HG03439 (cell line): ENCODE measurements around the gene CBLC.

Experiments used
- ATAC-seq: cut with Tn5 transposase; IDR thresholded peaks from one replicate; pipeline ENCODE4 v1.9.1; 2021; ENCODE audit warnings: mild to moderate bottlenecking, moderate library complexity; ENCODE audit not compliant: unreplicated experiment

Gene CBLC

DNA sequence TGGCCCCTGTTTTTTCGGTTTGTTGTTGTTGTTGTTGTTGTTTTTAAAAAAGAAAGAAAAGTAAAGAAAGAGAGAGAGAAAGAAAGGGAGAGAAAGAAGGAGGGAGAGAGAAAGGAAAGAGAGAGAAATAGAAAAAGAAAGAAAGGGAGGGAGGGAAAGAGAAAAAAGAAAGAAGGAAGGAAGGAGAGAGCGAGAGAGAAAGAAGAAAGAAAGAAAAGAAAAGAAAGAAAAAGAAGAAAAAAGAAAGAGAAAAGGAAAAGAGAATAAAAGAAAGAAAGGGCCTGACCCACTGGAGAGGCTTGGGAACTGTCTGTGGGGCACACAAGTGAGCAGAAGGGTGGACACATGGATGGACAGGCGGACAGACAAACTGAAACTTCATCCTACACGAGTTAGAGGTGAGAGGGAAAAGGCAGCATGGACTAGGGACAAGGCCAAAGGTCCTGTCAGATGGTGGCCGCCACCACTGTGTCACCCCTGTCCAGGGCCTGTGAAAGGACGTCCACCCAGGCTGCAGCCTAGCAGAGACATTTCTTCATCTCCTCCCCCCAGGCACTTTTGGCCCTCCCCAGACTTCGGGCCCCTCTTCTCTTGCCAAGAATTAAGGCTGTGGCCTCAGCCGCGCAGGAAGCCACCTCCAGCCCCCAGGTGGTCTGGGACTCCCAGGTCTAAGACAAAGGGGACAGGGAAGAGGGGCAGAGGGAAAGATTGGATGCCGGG, 22.1 kb downstream of the CBLC start:
- ATAC-seq: no peak

DNA sequence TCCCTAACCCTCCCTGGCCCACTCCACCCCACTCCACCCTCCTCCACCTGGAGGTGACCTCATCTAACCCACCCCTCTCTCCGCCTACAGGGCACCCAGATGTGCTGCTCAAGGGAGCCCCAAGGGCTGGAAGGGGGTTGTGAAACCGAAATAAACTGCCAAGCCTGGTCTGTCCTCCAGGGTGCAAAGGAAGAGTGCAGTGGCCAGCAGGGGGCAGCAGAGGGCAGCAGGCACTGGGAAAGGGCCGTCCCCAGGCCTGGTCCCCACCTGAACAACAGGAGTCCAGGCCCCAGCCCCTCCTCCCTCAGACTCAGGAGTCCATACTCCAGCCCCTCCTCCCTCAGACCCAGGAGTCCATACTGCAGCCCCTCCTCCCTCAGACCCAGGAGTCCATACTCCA, 22.8 kb downstream of the CBLC start:
- no peak for ATAC-seq

DNA sequence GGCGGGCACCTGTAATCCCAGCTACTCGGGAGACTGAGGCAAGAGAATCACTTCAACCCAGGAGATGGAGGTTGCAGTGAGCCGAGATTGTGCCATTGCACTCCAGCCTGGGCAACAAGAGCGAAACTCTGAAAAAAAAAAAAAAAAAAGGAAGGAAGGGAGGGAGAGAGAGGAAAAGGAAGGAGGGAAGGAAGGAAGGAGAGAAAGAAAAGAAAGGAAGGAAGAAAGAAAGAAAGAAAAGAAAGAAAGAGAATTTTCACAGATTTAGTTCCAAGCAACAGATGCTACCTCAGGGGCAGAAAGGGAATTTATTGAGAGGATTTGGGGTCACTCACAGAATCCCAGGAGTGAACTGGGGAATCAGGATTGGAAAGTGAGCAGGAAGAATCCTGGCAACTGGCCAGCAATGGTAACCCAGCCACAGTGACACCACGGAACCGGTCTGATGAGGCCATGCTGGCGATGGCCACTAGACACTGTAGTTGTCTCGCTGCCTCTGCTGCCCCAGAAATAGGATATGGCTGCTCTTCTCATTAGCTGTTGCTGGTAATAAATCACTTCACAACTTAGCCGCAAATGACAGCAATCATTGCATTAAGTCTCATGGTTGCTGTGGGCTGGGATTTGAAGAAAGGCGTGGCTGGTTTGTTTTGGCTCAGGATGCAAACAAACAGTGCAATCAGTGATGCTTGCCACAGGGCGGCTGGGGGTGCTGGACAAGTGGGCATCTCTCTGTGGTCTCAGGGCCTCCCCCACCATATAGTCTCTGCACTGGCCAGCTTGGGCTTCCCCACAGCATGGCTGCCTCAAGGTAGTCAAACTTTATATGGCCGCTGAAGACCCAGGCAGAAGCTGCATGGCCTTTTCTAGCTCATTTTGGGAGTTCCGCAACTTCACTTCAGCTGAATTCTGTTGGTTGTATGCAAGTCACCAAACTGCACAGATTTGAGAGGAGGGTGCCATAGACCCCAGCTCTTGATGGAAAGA, 26.0 kb downstream of the CBLC start:
- no peak for ATAC-seq

DNA sequence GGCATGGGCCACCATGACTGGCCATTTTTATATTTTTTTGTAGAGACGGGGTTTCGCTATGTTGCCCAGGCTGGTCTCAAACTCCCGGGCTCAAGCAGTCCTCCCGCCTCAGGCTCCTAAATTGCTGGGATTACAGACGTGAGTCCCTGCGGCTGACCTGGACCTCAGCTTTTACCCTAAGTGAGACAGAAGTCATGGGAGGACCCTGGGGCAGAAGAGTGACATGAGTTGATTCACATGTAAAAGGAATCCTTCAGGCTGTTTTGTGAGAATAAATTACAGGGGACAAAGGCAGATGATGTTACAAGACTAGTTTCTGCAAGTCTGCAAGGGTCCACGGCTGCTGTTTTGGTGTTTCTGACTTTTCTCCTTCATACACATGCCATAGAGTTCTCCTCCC, 28.6 kb downstream of the CBLC start:
- no peak for ATAC-seq

DNA sequence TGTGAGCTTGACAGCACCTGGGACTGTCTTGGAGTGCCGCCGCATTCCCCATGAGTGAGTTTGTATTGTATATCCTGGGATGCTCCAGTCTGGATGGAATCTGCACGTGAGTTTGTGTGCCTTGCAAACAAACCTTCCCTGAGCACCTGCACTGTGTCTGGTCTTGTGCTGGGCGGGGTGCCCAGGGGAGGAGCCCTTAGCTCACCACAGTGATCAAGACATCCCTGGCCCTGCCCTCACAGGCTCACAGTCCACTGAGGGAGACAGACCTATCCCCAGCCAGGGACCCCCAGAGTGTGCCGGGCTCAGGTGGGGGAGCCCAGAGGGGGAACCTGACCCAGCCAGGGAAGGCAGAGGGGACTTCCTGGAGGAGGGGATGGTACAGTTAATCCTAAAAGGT, 29.5 kb downstream of the CBLC start:
- no peak for ATAC-seq

DNA sequence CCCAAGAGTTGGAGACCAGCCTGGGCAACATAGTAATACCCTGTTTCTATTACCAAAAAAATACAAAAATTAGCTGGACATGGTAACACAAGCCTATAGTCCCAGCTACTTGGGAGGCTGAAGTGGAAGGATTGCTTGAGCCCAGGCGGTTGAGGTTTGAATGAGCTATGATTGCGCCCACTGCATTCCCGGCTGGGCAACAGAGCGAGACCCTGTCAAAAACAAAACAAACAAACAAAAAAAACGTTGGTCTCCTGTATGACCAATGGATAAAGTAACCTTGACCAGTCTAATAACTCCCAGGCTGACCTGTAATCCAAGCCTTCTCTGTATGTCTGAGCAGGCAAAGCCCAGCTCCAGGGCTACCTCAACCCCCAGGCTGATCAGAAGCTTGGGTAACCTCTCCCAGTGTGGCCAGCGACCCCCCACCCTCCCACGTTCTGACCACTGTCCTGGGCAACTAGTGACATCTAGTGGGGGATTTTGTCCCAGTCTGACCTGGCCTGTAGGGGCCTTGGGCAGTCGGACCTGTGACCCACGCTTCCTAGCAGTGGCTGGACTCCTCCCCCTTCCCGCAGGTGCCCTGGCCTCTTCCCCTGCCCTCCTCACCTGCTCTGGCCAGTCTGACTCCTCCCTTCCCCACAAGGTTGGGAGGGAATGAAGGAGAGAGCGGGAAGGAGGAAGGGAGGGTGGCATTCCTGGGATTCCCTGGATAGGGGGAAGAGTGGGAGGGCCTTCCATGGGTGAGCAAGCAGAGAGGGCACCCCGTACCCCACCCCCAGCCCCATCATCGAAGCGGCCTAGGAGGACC, 30.2 kb downstream of the CBLC start:
- no peak for ATAC-seq

DNA sequence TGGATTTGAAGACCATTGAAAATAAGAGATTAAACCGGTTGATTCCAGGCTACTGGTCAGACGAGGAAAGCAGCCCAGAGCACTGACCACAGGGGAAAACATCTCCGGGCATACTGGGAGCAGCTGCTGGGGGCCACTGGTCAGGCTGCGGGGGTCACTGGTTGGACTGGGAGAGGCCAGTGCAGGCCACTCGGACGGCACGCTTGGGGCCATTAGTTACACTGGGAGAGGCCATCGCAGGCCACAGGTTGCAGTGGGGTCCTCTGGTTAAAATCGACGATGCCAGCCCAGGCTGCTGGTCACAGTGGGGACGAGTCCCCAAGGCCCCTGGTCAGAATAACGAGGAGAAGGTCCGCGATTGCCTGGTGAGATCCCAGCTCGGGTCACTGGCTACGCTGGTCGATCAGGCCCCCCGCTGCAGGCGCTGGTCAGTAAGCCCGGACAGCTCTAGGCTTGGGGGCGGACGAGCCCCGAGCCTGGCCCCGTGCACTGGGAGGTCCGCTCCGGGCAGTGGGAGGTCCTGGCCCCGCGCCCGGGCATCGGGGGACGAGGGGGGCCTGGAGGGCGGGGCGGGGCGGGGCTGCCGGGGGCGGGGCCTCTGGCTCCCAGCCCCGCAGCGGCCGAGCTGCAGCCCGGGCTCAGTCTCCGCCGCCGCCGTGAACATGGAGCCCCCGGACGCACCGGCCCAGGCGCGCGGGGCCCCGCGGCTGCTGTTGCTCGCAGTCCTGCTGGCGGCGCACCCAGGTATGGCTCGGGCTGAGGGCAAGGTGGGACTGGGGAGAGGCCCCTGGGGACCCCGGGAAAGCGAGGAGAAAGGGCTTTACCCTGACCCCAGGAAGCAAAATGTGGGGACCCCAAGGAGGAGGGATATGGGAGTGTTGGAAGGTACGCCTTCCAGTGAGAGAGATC, 31.0 kb downstream of the CBLC start, which contains the start of gene BCAM:
TSS of gene BCAM (plus strand) at position 641 of the 909 bp plus-strand sequence. CDS start at position 663, 22 bp downstream.
- ATAC-seq: no peak

DNA sequence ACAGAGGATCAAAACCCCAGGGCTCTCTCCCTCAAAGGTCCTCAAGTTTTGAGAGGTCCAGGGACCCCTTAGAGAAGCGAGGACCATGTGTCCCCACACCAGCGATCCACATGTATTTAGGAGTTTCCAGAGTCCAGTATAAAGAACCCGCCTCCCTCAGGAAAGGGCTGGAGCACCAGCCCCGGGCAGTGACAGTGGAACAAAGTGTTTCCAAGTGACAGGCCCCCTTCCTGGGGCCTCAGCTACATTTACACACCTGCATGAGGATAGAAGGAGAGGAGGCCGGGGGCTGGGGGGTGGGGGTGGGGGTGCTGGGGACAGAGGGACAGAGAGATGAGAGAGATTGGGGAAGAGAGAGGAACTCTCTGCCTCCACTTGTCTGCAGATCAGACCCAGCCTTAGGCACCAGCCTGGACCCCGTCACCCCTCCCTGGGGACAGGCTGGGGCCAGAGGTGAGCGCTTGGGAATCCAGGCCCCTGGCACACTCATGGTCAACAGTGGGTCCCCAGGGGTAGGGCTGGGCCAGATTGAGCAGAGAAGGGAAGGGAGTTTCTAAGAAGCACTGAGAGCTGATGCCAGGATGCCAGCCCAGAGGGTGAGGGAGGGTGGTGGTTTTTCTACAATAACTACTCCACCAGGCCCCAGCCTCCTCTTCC, 32.0 kb downstream of the CBLC start:
- ATAC-seq: no peak

DNA sequence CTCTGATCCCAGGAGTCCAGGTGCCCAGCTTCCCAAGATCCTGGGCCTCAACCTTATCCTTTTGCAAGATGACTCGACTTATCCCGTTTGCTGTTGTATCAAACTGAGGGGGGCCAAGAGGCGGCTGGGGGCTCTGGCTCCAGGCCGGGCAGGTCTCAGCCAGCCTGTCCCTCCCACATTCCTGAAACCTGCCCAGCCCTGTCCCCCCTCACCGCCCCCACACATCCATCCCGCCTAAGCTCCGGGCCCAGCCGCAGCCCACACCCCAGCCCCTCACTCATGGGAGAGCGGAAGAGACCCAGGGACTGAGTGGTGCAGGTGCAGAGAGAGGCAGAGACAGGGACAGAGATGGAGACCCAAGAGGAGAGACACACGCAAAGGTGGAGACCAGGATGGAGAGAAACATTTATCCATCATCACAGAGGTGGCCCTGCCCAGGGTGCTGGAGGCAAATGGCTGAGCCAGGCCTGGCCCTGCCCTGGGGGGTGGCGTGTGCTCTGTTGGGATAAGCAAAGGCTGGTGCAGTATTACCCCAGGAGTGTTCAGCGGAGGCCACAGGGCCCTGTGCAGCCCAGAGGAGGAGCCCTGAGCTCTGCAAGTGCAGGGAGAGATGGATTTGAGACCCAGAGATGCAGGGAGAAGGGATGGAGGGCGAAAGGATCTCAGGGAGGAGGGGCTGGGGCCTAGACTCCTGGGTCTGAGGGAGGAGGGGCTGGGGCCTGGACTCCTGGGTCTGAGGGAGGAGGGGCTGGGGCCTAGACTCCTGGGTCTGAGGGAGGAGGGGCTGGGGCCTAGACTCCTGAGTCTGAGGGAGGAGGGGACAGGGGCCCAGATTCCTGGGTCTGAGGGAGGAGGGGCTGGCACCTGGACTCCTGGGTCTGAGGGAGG, 32.8 kb downstream of the CBLC start:
- ATAC-seq: no peak

DNA sequence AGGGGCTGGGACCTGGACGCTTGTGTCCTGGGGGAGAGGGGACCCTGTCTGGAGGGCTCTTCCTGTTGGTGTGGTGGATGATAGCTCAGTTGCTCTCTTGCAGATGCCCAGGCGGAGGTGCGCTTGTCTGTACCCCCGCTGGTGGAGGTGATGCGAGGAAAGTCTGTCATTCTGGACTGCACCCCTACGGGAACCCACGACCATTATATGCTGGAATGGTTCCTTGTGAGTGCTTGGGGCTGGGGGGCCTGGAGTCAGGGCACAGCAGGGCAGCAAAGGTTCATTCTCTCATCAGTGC, 33.4 kb downstream of the CBLC start:
- no peak for ATAC-seq

DNA sequence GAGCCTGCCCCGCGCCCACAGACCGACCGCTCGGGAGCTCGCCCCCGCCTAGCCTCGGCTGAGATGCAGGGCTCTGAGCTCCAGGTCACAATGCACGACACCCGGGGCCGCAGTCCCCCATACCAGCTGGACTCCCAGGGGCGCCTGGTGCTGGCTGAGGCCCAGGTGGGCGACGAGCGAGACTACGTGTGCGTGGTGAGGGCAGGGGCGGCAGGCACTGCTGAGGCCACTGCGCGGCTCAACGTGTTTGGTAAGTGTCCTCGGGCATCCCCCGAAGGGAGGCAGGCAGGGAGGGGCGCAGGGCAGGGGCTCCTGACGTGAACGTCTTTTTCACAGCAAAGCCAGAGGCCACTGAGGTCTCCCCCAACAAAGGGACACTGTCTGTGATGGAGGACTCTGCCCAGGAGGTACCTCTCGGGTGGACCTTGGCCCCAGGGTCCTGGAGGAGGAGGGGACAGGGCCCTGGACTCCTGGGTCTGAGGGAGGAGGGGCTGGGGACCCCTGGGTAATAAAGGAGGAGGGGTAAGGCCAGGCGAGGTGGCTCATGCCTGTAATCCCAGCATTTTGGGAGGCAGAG, 34.5 kb downstream of the CBLC start:
- ATAC-seq: no peak

DNA sequence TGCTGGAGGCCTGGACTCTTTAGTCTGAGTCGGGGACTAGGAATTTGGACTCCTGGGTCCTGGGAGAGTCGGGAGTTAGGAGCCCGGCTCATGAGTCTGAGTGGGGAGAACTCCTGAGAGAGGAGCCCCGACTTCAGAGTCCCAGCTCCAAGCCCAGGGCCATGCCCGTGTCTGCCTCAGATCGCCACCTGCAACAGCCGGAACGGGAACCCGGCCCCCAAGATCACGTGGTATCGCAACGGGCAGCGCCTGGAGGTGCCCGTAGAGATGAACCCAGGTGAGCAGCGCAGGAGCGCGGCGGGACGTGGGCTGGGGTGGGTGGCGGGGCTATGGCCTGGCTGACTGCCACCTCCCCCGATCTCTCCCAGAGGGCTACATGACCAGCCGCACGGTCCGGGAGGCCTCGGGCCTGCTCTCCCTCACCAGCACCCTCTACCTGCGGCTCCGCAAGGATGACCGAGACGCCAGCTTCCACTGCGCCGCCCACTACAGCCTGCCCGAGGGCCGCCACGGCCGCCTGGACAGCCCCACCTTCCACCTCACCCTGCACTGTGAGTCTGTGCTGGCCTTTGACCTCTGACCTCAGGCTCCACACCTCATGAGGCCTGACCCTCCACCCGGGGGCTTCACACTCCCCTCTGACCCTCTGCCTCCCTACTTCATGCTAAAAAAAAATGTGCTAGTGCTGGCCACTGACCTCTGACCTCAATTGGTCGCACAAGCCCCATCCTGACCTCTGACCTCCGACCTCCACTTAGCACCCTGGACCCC, 35.6 kb downstream of the CBLC start:
- ATAC-seq: no peak

DNA sequence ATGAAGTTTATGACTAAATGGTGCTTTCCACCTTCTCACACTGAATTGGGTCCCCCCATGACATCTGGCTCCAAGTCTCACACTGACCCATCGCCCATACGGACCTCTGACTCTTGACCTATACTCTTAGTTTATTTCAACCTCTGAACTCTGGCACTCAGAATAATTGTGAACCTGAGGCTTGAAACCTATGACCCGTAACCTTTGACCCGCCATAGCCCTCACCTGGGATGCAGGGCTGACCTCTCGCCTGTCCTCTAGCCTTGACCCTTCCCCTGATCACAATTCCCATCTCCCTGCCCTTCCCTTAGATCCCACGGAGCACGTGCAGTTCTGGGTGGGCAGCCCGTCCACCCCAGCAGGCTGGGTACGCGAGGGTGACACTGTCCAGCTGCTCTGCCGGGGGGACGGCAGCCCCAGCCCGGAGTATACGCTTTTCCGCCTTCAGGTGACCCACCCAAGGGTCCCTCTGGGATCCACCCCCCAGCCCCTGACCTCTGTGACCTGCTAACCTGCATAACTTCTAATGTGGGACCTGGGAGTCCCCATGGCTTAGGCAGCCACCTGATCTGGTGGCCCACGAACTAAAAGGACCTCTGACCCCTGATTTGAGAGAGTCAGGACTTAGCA, 36.3 kb downstream of the CBLC start:
- no peak for ATAC-seq

DNA sequence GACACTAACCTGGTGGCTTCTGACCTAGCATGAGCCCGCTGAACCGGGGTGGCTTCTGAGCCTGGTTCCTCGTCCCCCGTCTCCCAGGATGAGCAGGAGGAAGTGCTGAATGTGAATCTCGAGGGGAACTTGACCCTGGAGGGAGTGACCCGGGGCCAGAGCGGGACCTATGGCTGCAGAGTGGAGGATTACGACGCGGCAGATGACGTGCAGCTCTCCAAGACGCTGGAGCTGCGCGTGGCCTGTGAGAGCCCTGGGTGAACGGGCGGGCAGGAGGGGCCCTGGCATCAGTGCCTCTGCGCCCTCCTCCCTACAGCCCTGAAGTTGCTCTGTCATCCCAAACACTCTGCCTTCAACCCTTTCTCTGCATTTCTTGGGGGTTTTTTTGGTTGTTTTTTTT, 36.8 kb downstream of the CBLC start:
- no peak for ATAC-seq

DNA sequence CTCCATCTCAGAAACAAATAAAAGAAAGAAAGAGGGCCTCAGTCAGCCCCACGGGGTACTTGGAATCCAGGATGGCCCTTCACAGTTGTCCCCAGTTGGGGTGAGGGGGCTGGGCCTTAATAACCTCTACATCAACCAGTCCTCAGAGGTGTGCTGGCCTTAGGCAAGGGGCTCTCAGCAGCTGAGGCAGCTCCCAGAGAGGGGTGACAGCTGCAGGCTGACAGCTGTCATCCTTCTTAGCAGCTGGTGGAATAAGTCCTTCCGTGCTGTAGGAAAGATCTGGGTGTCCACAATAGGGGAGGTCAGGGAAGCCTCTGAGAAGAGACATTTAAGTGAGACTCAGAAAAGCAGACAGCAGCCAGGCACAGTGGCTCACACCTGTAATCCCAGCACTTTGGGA, 38.6 kb downstream of the CBLC start:
- ATAC-seq: no peak

DNA sequence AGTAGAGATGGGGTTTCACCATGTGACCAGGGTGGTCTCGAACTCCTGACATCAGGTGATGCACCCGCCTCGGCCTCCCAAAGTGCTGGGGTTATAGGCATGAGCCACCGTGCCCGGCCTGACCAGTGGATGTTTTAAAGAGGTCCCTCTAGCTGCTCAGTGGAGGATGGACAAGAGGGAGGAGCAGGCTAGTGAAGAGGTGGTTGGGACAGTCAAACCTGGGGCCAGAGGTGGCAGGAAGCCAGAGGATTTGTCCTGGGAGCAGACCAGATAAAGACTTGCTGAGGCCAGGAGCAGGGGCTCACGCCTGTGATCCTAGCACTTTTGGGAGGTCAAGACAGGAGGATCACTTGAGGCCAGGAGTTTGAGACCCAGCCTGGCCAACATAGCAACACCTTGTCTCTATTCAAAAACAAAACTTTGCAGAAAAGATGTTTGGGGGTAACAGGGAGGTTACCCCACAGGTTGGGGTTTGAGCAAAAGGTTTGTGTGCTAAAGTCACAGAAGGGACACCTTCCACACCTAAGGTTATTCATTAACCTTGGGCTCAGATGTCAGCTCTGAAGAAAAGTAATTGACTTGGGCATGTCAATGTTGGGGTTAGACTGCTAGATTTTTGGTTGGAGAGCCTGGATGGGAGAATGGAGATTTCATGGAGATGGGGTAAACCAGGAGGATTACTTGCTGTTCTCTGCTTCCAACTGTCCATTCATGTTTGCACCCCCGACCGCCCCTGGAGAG, 40.2 kb downstream of the CBLC start:
- ATAC-seq: no peak
